OCI-LY3 (cell line): ENCODE results near the gene ERH.
"Not testable (repeated sequence)": the region's sequence is repeated elsewhere in the genome, so short reads cannot be mapped to it uniquely, and the experiment has no call there.

Experiments used
- H2AFZ ChIP-seq: fragments of 200-600, 300-600 bp; shearing (Covaris generic); 2 replicates; pipeline ENCODE4 v1.6.0; 2014; ENCODE audit warnings: antibody characterized with exemption, low read depth, low read length
- H3K27ac ChIP-seq: fragments of 200-600, 300-600 bp; sonication (generic); 2 replicates; pipeline ENCODE4 v1.5.1; 2014; ENCODE audit warnings: mild to moderate bottlenecking, low read length, moderate library complexity, mixed read lengths
- H3K27me3 ChIP-seq: fragments of 200-600, 300-600 bp; sonication (generic); 2 replicates; pipeline ENCODE4 v1.6.1; 2014; ENCODE audit warnings: low read depth, low read length, mixed read lengths
- H3K36me3 ChIP-seq: fragments of 200-600, 300-600 bp; sonication (generic); replicated peaks from 2 replicates; pipeline ENCODE3; 2014; ENCODE audit warnings: low read depth, low read length, mixed read lengths
- H3K4me1 ChIP-seq: fragments of 300-600, 200-600 bp; sonication (generic); 2 replicates; pipeline ENCODE4 v1.6.1; 2014; ENCODE audit warnings: low read length, mixed read lengths
- H3K4me2 ChIP-seq: fragments of 200-600, 300-600 bp; sonication (generic); 2 replicates; pipeline ENCODE4 v1.6.1; 2014; ENCODE audit warnings: low read length, mixed read lengths
- H3K4me3 ChIP-seq: fragments of 300-600, 200-600 bp; sonication (generic); 2 replicates; pipeline ENCODE4 v1.5.1; 2014; ENCODE audit warnings: antibody characterized with exemption, mild to moderate bottlenecking, low read length, moderate library complexity
- H3K79me2 ChIP-seq: fragments of 300-600, 200-600 bp; shearing (Covaris generic); 2 replicates; pipeline ENCODE4 v1.6.1; 2014; ENCODE audit warnings: mild to moderate bottlenecking, low read length, mixed read lengths
- H3K9ac ChIP-seq: fragments of 300-600, 200-600 bp; shearing (Covaris generic); 2 replicates; pipeline ENCODE4 v1.6.0; 2014; ENCODE audit warnings: mild to moderate bottlenecking, low read length, moderate library complexity
- H3K9me3 ChIP-seq: fragments of 200-600, 300-600 bp; shearing (Covaris generic); 2 replicates; pipeline ENCODE4 v1.6.1; 2014; ENCODE audit warnings: low read length, mixed read lengths; ENCODE audit not compliant: insufficient read depth
- H4K20me1 ChIP-seq: fragments of 200-600, 300-600 bp; sonication (generic); 2 replicates; pipeline ENCODE4 v1.6.1; 2016; ENCODE audit warnings: low read length, mixed read lengths; ENCODE audit not compliant: insufficient read depth
- CTCF ChIP-seq: fragments of 200-600, 300-600 bp; sonication (generic); IDR thresholded peaks from 2 replicates; pipeline ENCODE4 v1.5.1; 2014; ENCODE audit warnings: antibody characterized with exemption, low read length, low read depth
- EZH2phosphoT487 ChIP-seq: fragments of 200-600 bp; shearing (Covaris generic); IDR thresholded peaks from 2 replicates; pipeline ENCODE4 v1.6.1; 2018; ENCODE audit warnings: antibody characterized with exemption, mixed run types, low read depth

Gene ERH

DNA sequence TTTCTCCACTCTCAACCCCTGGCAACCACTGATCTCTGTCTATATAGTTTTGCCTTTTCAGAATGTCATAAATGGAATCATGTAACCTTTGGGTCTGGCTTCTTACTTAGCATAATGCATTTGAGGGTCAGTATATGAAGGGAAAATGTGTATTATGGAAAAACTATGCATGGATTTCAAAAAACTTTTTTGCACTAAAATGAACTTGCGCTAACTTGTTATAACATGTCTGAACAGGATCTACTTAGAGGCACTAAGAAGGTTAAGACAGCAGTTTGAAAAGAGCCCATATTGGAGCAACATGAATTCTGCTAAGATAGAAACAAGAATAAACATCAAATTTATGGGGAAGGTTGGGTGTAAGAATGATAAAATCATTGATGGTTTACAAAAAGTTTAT, 29.5 kb upstream of the ERH start:
- Histone ChIP-seq H3K4me3 (no peak overlapping the region), H3K27me3 (no peaks in the 10 kb centered on the region), H3K9ac (no peak overlapping the region), H3K36me3 (peaks cover 27% of the 10 kb centered on the region), H3K27ac (no peak overlapping the region), H3K4me2 (no peak overlapping the region), H3K79me2 (peaks cover 16% of the 10 kb centered on the region), H2AFZ (no peak overlapping the region), H4K20me1 (peaks cover 15% of the 10 kb centered on the region), H3K4me1 (peaks cover 10% of the 10 kb centered on the region), H3K9me3 (no peaks in the 10 kb centered on the region)
- TF ChIP-seq CTCF, result no peak
- no peak for TF ChIP-seq EZH2phosphoT487

- Histone ChIP-seq H3K4me2 (no peak overlapping the region), H3K36me3 (peaks cover 20% of the 10 kb centered on the region), H2AFZ (no peak overlapping the region), H3K4me1 (peaks cover 10% of the 10 kb centered on the region), H3K79me2 (peaks cover 18% of the 10 kb centered on the region), H3K9me3 (no peaks in the 10 kb centered on the region), H4K20me1 (peaks cover 18% of the 10 kb centered on the region), H3K27ac (no peak overlapping the region), H3K4me3 (no peak overlapping the region), H3K9ac (no peak overlapping the region), H3K27me3 (no peaks in the 10 kb centered on the region)
- TF ChIP-seq CTCF (no peak), EZH2phosphoT487 (no peak)
Measured at GRCh38 chr14:69424149-69424923, 26.2 kb upstream of the ERH start.

DNA sequence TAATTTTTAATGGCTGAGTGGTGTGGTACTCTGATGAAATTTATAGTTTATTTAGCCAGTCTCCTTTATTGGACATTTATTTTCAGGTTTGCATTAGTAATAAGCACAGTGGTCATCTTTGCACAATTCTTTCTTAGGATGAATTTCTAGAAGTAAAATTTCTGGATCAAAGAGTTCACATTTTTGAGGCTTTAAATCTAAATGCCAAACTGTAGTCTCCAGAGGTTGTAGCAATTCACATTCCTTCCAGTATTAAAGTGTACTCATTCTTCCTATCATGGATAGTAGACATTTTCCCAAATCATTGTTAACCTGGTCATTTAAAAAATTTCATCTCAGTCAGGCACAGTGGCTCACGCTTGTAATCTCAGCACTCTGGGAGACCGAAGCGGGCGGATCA, 25.2 kb upstream of the ERH start:
- H3K36me3 ChIP-seq, result peaks cover 18% of the 10 kb centered on the region
- peaks cover 13% of the 10 kb centered on the region for H4K20me1 ChIP-seq
- H3K27me3 ChIP-seq, result no peaks in the 10 kb centered on the region
- H3K9me3 ChIP-seq, result no peaks in the 10 kb centered on the region
- H3K79me2 ChIP-seq, result peaks cover 21% of the 10 kb centered on the region
- no peak overlapping the region for H2AFZ ChIP-seq
- H3K4me2 ChIP-seq, result no peak overlapping the region
- H3K27ac ChIP-seq, result no peak overlapping the region
- H3K4me1 ChIP-seq, result peaks cover 3% of the 10 kb centered on the region
- H3K4me3 ChIP-seq, result no peak overlapping the region
- H3K9ac ChIP-seq, result no peak overlapping the region
- TF ChIP-seq CTCF (no peak), EZH2phosphoT487 (no peak)

DNA sequence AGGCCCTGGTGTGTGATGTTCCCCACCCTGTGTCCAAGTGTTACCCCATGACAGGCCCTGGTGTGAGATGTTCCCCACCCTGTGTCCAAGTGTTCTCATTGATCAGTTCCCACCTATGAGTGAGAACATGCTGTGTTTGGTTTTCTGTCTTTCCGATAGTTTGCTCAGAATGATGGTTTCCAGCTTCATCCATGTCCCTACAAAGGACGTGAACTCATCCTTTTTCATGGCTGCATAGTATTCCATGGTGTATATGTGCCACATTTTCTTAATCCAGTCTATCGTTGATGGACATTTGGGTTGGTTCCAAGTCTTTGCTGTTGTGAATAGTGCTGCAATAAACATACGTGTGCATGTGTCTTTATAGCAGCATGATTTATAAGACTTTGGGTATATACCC, 18.0 kb upstream of the ERH start:
- H2AFZ ChIP-seq, H3K9me3 ChIP-seq, H3K4me3 ChIP-seq, H3K4me1 ChIP-seq, H3K36me3 ChIP-seq, H3K27ac ChIP-seq, H3K27me3 ChIP-seq, H3K9ac ChIP-seq, H3K4me2 ChIP-seq: not testable (repeated sequence)
- peaks cover 13% of the 10 kb centered on the region for H4K20me1 ChIP-seq
- H3K79me2 ChIP-seq, result peaks cover 48% of the 10 kb centered on the region
